ENCODE measurements around the gene EVA1B. TPM values are rescaled to one million over a fixed set of nuclear protein-coding genes. Genes with fewer than 3 reads are reported as not detected.

EVA1B gene, protein sequence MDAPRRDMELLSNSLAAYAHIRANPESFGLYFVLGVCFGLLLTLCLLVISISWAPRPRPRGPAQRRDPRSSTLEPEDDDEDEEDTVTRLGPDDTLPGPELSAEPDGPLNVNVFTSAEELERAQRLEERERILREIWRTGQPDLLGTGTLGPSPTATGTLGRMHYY
- 34.8 TPM for polyA plus RNA-seq (ENCODE audit: insufficient read length)

DNA sequence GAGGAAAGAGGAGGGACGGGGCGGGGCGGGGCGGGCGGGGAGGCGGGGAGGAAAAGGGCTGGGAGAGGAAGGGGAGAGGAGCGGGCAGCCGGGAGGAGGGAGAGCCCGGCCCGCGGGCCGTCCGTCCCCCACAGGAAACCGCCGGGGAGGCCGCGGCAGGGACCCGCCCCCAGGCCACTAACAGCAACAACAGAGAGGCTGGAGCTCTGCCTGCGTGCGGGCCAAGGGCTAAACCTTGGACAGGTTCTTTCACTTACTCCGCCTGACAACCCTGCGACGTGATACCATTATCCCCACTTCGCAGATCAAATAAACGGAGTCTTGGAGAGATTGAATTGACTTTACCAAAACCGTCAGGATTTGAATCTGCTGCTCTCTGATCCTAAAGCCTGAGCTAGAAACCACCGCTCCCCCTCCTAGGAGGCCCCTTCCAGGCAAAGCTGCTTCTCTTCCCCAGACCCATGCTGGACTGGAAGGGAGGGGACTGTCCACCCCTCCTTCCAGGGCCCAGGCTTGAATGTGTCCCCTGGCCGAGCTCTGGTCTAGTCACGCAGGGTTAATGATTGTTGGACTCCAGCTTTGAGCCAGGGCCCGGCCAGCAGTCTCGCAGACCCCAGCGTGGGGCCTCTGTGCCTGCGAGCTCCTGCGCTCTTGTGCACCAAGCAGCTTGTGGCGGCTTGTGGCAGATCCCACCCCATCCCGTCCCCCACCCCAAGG, at the start of gene EVA1B:
Gene EVA1B (minus strand): TSS at position 10 of the 717 bp plus-strand sequence. CDS start 608 bp downstream, outside the sequence.
- peak; percentile 87 for DNase-seq

DNA sequence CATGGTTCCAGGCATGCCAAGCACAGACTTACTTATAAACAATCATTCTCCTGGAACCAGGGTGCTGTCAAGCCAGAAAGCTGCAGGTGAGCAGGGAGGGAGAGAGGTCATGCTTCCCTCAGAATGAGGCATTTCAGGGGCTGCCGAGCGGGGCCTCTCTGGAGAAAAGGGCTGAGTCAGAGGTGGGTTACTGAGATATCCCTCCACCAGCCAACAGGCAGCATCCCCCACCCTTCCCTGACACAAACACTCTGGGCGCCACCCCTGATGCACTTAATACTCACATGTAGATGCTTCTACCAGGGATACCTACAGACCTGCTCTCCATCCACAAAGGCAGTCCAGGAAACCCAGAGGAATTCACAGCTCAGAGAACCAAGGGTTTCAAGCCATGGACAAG, 49.2 kb upstream of the EVA1B start:
- no peak for DNase-seq

DNA sequence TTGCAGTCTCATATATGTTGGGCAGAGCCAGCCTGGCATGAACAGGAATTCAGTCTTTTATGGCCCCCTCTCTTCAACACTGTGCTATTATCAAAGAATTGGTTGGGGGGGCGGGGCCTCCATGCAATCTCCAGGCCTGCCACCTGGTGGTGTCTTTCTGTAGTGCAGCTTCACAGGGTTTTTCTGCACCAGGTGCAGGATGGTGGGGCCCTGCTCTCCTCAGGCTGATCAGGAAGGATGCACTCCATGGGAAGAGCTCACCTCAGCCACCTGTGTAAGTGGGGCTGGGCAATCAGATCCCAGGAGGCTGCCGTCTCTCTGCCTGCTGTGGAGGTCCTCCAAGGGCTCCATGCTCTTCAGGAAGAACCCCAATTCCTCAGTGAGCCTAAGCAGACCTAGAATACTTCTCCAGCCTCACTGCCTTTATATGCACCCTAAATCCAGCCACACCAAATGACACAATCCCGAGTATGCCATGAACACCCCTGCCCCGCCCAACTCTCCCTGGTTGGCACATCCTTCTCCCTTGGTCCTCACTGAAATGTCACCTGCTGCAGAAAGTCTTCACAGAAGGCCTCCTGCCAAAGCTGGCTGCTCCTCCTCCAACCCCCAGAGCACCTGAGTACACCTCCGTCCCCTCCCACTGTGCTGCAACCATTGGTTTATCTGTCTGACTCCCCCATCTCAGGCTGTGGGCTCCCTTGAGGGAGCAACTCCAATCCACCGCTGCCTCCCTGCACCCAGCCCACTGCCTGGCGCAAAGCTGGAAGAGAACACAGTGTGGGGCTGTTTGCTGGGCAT, 45.8 kb upstream of the EVA1B start:
- DNase-seq, result peak; percentile 73

DNA sequence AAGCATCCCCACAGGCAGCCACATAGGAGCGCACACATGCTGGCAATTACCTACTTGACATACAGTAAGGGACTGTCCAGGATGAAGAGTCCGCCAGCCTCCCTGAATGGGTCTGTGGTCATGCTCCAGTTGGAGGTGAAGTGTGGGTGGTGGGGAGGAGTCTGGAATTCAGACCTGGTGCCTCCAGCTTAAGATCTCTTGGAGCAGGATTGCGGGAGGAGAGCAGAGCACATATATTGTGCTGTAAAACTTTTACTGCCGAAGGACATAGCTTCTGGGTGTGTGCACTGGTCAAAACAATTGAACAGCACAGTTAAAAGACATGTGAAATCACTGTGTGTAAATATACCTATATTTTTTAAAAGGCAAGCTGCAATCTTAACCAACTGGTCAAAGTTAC, 44.4 kb upstream of the EVA1B start:
- no peak for DNase-seq

DNA sequence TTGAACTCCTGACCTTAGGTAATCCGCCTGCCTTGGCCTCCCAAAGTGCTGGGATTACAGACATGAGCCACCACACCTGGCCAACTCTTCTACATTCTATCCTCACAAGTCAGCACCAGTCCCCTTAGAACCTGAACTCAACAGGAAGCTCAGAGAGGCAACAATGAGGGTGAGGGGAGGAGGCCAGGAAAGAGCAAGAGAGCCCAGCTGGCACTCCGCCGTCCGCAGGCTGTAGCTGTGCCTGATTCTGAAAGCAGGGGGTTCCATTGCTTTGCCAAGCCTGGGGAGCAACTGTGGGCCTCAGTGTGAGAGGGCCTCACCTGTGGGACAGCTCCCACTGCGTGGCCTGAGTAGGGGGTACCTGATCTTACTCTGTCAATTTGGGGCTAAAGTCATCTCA, 43.6 kb upstream of the EVA1B start:
- no peak for DNase-seq

DNA sequence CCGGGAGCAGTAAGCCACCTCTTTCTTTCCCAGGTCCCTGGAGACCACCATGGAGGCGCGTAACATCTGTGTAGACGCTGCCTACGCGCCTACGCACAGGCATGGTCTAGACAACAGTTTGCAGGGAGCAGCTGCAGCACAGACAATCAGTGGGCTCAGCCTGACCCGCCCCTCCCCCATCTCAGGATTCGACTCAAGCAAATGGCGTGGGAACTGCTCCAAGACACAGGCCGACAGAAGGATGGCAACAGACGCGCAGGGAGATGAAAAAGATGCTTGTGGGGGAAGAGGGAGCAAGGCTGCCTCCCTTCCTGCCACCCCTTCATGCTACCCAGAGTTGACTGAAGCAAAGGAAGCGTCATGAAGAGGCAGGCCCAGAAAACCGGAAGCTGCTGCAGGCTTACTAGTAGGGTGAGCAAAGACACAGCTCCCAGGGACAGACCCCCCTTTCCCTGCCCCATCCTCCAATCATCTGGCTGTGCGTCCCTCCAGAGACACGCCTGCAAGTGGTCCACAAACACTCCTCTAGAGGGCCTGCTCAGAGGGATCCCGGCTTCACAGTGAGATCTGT, 42.7 kb upstream of the EVA1B start:
- DNase-seq, result peak; percentile 53

DNA sequence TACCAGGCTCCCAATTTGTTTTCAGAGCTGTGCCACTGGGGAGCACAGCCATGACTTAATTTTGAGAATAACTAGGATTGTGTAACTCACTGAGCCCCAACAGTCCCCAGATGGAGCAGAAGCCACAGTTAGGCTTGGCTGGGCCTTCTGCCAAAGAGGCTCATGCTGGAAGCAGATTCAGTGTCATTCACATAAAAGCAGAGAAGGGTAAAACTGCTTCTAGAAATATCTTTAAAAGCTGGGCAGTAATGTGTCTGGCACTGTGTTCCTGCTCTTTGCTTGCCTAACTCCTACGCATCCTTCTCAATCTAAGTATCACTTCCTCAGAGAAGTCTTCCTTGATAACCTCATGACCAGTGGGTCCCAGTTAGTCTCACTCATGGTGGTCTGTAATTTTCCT, 41.9 kb upstream of the EVA1B start:
- DNase-seq, result peak; percentile 20

DNA sequence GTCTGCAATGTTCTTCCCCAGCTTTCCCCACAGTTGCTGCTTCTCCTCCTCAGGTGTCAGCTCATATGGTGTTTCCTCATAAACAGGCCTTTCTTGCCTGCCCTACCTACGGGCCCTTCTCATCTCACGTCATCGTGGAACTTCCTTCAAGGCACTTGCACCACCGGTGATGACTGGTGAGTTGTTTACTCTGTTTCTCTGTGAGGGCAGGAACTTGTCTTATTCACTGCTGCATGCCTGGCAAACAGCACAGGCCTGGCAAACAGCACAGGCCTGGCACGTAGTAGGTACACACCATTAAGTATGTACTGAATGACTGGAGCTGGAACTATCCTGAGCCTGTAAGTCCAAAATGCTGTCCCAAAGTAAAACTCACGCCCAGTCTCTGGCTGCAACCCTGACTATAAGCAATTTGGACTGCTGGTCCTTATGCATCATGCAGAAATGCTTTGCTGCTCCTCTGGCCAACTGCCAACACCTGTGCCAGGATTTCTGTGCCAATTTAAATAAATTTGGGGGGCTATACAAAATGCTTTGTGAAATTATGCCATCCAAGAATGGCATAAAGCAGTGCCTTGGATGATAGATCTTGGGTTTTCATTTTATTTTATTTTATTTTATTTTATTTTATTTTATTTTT, 36.6 kb upstream of the EVA1B start:
- no peak for DNase-seq

DNA sequence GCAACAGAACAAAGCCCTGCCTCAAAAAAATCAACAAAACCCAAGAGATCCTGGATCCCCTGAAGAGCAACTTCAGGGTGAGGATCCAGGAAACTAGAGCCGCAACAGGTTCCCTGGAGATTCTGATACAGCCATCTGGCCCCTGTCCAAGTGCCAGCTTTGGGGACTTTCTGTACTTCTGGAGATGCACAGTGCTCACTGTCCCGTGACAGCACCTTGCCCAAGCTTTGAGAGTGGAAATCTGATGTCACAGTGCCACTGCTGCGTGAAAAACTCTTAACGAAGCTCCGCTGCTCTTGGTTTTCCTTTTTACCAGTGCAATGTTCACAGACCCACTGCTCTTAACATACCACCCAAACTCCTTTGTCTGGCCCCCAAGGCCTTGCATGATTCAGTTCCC, 35.9 kb upstream of the EVA1B start:
- DNase-seq, result no peak

DNA sequence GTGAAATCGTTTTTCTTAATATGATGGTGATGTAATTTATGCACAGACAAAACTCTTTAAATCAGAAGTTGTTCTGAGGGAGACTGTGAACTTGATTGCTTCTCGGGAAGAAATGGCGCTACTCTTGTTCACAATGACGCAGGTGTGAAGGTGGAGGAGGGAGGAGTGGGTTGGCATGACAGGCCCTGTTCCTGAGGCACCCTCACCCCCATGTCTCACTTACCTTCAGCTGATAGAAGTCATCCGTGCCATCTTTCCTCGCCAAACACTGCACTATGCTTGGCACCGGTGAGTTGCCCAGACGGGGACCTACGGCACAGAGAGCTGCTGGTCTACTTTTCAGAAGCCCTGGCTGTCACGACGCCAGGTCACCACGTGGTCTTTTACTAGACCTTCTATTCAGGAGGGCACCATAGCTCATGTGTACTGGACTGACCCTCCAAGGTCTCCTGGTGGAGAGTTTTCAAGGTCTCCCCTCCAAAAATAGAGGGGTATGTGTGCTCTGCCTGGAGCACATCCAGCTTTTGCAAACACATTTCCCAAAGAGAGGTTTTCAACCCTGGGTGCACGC, 35.2 kb upstream of the EVA1B start:
- DNase-seq, result no peak

DNA sequence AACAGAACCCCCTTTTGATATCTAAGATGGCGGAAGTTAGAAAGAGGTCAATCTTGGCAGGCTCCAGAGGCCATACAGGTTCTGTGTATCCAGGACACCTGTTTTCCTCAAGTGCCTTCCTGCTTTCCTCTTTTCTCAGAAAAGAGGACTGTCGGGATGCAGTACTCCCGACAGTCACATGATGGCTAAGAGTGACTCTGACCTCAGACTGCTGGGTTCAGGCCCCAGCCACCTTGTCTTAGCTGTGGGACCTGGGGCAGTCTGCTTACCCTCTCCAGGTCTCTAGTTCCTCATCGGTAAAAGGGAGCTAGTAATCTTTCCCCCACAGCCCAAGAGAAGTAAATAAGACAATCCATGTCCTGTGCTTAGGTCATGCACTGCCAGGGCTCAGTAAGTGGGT, 32.4 kb upstream of the EVA1B start:
- DNase-seq, result no peak

DNA sequence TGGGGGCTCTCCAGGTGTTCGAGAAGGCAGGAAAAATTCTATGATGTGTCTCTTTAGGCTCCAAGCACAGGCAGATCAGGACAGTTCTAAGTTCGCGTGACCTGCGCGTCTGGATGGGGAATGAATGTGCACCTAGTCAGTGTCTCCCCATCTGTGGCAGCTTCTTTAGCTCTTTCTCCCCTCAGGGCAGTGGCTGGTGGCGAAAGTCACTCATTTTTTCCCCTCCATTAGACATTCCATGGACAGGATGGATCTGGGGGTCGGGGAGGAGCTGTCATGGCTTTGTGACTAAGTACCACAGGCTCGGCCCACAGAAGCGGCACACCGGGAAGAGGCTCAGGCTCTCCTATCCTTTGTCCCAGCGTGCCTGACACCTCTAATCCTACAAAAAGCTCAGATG, 31.0 kb upstream of the EVA1B start:
- no peak for DNase-seq

DNA sequence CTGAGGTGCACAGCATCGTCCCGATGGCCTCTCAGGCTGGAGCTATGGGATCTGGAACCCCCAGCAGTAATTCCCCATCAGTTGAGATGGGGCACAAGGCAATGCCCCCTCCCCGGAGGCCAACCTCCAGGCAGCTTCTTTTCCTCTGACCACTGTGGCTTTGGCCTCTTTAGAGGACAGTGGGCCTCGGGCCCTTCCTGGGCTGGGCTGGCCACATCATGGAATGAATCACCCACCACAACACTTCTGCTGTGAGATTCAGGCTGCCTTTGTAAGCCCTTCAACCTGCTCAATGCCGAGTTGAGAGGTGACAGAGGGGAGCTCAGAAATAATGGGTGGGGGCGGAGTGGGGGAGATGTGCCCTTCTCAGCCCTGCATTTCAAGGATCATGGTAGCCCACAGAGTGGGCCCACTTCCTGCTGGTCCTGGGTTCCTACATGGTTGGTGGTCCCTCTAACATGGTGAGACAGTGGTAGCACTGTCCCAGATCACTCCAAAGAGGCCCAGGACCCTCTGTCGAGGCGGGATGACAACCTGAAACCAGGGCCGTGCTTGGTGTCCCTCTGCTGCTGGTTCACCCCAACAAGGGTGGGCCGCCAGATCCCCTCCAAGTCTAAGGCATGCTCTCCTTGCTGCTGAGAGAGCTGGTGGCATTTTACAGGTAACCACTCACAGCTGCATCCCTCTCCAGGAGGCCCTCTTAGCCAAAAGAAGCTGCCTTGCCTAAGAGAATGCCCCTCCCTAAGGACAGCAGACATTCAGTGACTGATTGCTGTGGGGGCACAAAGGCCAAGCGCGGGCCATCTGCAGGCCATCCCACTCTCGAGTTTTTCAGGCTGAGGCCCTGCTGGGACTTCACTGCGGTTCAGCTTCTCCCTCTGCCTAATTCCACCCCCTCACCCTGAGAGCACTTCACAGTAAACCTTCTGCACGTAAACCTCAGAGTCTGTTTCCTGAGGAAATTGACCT, 29.7 kb upstream of the EVA1B start:
- DNase-seq, result no peak

DNA sequence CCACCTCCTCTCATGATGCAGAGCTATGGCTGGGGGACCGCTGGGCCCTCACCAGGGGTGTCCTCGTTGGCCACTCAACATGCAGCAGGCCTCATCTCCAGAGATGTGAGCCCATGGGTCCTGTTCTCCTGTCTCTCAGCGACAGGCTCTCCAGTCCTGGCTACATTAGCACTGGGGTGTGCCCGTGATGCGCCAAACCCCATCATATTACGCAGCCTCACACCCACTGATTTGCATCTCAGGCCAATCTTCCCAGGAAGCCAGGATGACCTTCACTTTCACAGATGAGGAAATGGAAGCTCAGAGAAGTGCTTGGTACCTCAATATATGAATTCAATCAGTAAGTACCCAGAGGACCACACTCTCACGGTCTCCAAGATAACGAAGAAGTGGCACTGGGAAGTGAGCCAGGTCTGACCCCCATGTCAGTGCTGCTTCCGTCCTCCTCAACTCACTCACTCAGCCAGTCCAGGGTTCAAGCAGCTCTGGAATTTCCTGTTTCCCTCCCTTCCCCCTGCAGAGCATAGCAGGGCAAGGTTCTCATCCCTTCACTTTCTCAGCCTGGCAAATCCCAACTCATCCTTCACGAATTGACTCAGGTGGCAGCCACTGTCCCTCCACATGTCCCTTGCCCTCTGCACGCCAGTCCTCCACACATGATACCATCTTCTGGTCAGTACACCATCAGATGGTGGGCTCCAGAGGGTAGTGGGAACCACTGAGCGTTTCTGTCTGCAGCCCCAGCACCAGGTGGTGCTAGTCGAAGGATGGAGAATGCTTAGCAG, 28.9 kb upstream of the EVA1B start:
- DNase-seq, result no peak

DNA sequence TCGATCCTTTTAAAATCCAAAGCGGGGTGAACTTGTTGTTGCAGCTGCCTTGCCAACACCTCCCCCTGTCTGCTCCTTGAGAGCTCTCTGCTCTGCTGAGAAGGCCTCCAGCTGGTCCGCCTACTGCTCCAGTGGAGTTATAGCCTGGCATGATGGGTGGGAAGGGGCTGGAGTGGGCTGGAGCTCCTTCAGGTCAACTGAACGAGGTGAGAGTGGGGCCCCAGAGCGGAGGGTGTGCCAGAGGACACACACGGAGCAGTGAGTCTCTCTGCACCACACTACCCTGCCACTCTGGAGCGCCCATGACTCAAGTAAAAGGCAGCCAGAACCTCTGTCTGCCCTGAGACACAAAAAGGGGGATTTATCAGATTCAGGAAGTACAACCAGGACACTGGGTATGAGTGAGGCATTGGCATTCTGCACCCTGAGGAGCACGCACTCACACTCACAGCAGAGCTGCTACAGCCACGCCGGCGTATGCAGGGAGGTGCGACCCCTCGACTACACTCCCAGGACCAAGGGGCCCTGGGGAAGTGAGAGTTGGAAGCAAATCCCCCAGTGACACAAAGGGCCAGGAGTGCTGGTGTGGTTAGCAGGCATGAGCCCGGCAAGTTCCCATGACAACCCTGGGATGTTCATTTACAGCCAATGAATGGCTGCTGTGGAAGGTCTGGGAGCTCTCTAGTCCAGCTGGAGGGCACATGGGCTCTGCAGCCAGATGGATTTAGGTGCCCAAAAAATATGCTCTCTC, 28.0 kb upstream of the EVA1B start:
- peak; percentile 16 for DNase-seq

DNA sequence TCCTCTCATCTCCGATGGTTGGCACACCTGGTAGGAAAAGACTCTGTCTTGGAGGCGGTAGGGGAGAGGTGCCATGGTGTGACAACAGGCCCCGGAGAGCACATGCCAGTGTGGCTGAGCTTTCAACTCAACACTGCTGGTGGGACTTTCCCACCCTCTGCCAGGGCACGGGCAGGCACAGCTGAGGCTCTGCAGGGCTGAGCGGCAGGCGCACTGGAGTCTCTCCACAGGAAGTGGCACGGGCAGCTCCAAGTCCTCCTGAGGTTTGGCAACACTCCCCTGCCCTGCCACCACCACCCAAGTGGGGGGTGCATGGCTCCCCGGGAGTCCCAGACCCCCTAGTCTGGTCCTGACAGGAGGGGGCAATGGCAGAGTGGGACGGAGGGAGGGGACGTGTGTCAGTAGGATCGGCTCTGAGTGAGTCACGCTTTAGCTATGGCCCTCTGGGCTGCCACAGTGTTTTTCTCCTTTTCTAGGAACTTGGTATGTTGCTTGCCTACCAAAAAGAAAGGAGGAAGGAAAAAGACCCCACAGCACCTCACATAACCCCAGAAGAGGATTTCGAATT, 27.3 kb upstream of the EVA1B start:
- DNase-seq, result no peak

DNA sequence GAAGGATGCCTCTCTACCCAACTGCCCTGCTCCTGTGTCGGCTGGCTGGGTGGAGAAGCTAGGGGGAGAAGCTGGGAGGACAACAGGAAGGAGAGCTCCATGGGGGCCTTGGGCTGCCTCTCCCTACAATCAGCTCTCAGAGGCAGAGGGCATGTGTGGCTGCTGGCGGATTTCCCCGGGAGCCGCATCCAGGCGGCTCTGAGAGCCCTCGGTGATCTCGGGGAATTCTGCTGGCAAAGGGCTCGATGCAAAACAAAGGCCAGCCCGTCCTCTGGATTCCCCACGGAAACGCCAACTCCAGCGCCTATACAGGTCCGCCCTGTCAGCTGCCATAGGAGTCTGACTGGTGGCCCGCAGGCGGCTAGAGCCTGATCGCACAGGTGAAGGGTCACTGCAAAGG, 26.4 kb upstream of the EVA1B start:
- peak; percentile 24 for DNase-seq

DNA sequence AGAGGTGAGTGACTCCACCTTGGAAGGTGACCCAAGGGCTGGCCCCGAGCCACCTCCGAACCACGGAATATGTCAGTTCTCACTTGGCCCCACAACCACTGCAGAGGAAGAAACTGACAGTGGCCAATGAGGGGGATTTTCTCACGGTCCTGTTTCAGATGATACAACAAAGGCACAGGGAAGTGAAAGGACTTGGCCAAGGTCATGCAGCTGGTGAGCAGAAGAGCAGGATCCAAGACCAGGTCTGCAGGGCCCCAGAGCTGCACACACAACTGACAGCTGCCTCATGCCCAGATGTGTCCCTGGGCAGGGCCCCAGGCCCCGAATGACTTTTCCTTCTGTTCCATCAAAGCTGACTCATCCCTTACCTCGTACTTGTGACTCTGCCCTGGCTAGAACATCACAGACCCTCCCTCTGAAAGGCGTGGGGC, 25.8 kb upstream of the EVA1B start:
- peak; percentile 34 for DNase-seq

DNA sequence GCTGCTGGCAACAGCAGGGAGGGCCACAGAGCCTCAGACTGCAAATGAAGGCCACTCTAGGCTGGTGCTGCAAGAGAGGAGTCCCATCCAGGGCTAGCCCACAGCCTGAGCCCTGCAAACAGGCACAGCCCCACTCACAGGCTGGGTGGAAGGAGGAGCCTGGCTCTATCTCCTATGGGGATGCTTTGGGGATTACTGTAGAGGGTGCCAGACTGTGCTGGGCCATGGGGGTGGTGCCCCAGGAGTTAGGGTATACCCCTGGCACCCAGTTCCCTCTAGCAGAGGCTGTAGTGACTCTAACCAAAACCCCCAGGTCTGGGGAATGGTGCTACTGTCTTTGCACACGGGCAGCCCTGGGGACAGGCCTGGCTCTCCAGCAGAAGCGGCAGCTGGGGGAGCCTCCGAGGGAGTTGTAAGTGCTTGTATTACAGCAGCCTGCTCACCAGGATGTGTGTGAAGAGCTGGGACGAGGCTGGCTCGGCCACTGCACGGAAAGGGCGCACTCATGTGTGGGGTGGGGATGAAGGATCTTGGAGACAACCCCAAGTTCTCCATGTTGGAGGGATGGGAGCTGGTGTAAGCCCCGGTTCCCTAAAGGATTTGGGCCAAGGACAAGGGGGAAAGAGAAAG, 23.4 kb upstream of the EVA1B start:
- no peak for DNase-seq
